HepG2 (cell line): ENCODE results near the gene FAM219A. TPM values are rescaled to one million over a fixed set of nuclear protein-coding genes. Genes with fewer than 3 reads are reported as not detected.

Experiments
- ATAC-seq: fragments of 200-7000 bp; cut with Tn5 transposase; 3 replicates; pipeline ENCODE4 v1.9.1; 2020; ENCODE audit warnings: mild to moderate bottlenecking, moderate library complexity
- BruUV-seq: library from RNA; stranded (reverse); fragments of 400-500 nt; replicated peaks from 2 replicates; lab custom pipeline; 2021; lab: Mats Ljungman, UMichigan
- CTCF ChIA-PET: fragments of 300-600 bp; formaldehyde crosslinking; extraction: SDS; loops from one replicate; lab custom pipeline; 2021; ENCODE audit warnings: low total read pairs, inconsistent platforms, low intra/inter-chr PET ratio; lab: Yijun Ruan, JAX
- POLR2A ChIA-PET: fragments of 350-600 bp; sonication (Branson Sonifier 250); formaldehyde crosslinking; loops from one replicate; lab custom pipeline; 2020; ENCODE audit warnings: antibody characterized with exemption, inconsistent platforms; lab: Yijun Ruan, JAX
- DNase-seq: peaks from one replicate; pipeline ENCODE4 v3.0.0-alpha.2; 2015; ENCODE audit warnings: low spot score
- FAIRE-seq: peaks from 3 replicates; lab custom pipeline; 2011; peaks lifted over from hg19 to GRCh38; lab: Jason Lieb, UNC
- H2AFZ ChIP-seq: one replicate; pipeline ENCODE4 v1.6.1; 2011; ENCODE audit warnings: low read length, inconsistent platforms
- H3K27ac ChIP-seq: fragments of 300-600 bp; 3 replicates; pipeline ENCODE4 v1.8.0; 2011; ENCODE audit warnings: mixed run types, mild to moderate bottlenecking, mixed read lengths, low read length, inconsistent platforms; ENCODE audit not compliant: insufficient read depth; ENCODE audit errors: extremely low read length
- H3K27me3 ChIP-seq, 2 experiments: fragments of 200-600 bp in 1 of 2; 2 replicates in 1 of 2; 3 replicates in 1 of 2; pipeline versions ENCODE4 v1.6.0 to v1.8.0; 2011; ENCODE audit warnings: low read length in 2 of 2, mild to moderate bottlenecking in 2 of 2, moderate library complexity in 2 of 2, inconsistent platforms in 1 of 2; ENCODE audit not compliant: insufficient read depth in 2 of 2, control insufficient read depth in 1 of 2
- H3K36me3 ChIP-seq, 2 experiments: fragments of 200-600 bp in 1 of 2; replicated peaks in 1 of 2; 2 replicates in 1 of 2; 3 replicates in 1 of 2; pipeline versions ENCODE4 v1.5.1 to v1.8.0; 2011; ENCODE audit warnings: low read length in 2 of 2, inconsistent platforms in 1 of 2; ENCODE audit not compliant: insufficient read depth in 2 of 2, control insufficient read depth in 1 of 2
- H3K4me1 ChIP-seq: 2 replicates; pipeline ENCODE4 v1.5.1; 2012; ENCODE audit warnings: low read length, inconsistent platforms; ENCODE audit not compliant: insufficient read depth
- H3K4me2 ChIP-seq: 2 replicates; pipeline ENCODE4 v1.6.0; 2011; ENCODE audit warnings: low read depth, low read length, inconsistent platforms
- H3K4me3 ChIP-seq, 3 experiments: fragments of 200-600 bp in 1 of 3; sonication (generic), shearing (Covaris generic) in 1 of 3; replicated peaks in 1 of 3; 2 replicates each; pipeline ENCODE4 v1.5.1; 2011 to 2016; ENCODE audit warnings: low read length in 3 of 3, inconsistent platforms in 2 of 3, low read depth in 2 of 3, mild to moderate bottlenecking in 2 of 3, control low read depth in 1 of 3, mixed read lengths in 1 of 3; ENCODE audit not compliant: insufficient read depth in 1 of 3
- H3K79me2 ChIP-seq: one replicate; pipeline ENCODE4 v1.6.1; 2011; ENCODE audit warnings: low read length, inconsistent platforms; ENCODE audit not compliant: insufficient read depth
- H3K9ac ChIP-seq: 2 replicates; pipeline ENCODE4 v1.6.0; 2011; ENCODE audit warnings: mild to moderate bottlenecking, low read depth, low read length, inconsistent platforms; ENCODE audit not compliant: insufficient read depth
- H3K9me3 ChIP-seq: 2 replicates; pipeline ENCODE4 v1.5.1; 2012; ENCODE audit warnings: mild to moderate bottlenecking, low read length
- H4K20me1 ChIP-seq: 2 replicates; pipeline ENCODE4 v1.6.0; 2011; ENCODE audit warnings: inconsistent platforms, mild to moderate bottlenecking, low read length, moderate library complexity; ENCODE audit not compliant: insufficient read depth
- AKAP8 ChIP-seq: sonication (generic); formaldehyde crosslinking; IDR thresholded peaks from 2 replicates; pipeline ENCODE4 v1.5.1; 2020; ENCODE audit warnings: mild to moderate bottlenecking, missing genetic modification reagents
- ARID5B ChIP-seq: IDR thresholded peaks from 2 replicates; pipeline ENCODE4 v1.4.0; 2020; ENCODE audit warnings: mild to moderate bottlenecking, missing genetic modification reagents
- HDAC1 ChIP-seq: sonication (generic); formaldehyde crosslinking; IDR thresholded peaks from 2 replicates; pipeline ENCODE4 v1.5.1; 2020; ENCODE audit warnings: mild to moderate bottlenecking, missing genetic modification reagents
- HMGXB3 ChIP-seq: sonication (generic); formaldehyde crosslinking; IDR thresholded peaks from 2 replicates; pipeline ENCODE4 v1.4.0; 2020; ENCODE audit warnings: missing genetic modification reagents, borderline replicate concordance
- MYC ChIP-seq: sonication (generic); formaldehyde crosslinking; IDR thresholded peaks from 2 replicates; pipeline ENCODE4 v1.9.0; 2021; ENCODE audit warnings: missing genetic modification reagents, borderline replicate concordance
- PRDM10 ChIP-seq: sonication (generic); formaldehyde crosslinking; IDR thresholded peaks from 2 replicates; pipeline ENCODE4 v1.4.0; 2020; ENCODE audit warnings: low read depth, missing genetic modification reagents
- SIX1 ChIP-seq: sonication (generic); formaldehyde crosslinking; IDR thresholded peaks from 2 replicates; pipeline ENCODE4 v1.4.0; 2020; ENCODE audit warnings: missing genetic modification reagents, borderline replicate concordance
- WGBS: methylation state at CpG from one replicate; pipeline ENCODE4 v1.1.6; 2017; ENCODE audit warnings: low lambda C conversion rate; 5-methylcytosine and 5-hydroxymethylcytosine counted together
- in situ Hi-C: cut with HindIII; loops from 2 replicates; pipeline ENCODE4 v1.10.0; 2017; ENCODE audit warnings: low pct_unique_long_range_greater_than_20kb; ENCODE audit not compliant: extremely low pct_ligation_motif_present
- intact Hi-C: fragments of 100-400 bp; cut with micrococcal nuclease; formaldehyde crosslinking; loops from one replicate; pipeline ENCODE4 v1.10.0; 2022; ENCODE audit not compliant: unreplicated experiment
- polyA plus RNA-seq, 8 experiments: library from polyadenylated mRNA; depleted of rRNA in 3 of 8; stranded (reverse) in 7 of 8; unstranded in 1 of 8; fragments of >200 nt; fragmentation: Illumina TruSeq in 4 of 8; extraction: Trizol in 4 of 8; gene quantifications; 2 replicates each; pipeline versions ENCODE4 v1.2.1 to v1.2.3, GENCODE V29; 2011 to 2016; ENCODE audit warnings: low read depth in 4 of 8, missing spikeins in 1 of 8, mixed read lengths in 1 of 8; ENCODE audit not compliant: insufficient read depth in 1 of 8
- total RNA-seq, 5 experiments: library from RNA; depleted of rRNA; stranded (reverse); fragments of >200 nt; fragmentation: Illumina TruSeq; extraction: Trizol; gene quantifications; 2 replicates each; pipeline ENCODE4 v1.2.3, GENCODE V29; 2016; ENCODE audit warnings: low read depth in 1 of 5

The FAM219A gene
- total and polyA plus RNA-seq, 2 of the 13 experiments (the other 11 are each of a cell fraction or from before 2014, with no cell fraction given) = 3.9 to 6.4 TPM

- H4K20me1 ChIP-seq = no peaks in the 10 kb centered on the region
- in situ Hi-C loops (no loop called here), intact Hi-C loops (no loop called here)
- DNase-seq (no peak), FAIRE-seq (no peak), ATAC-seq (peak; percentile 27; the same call in 1 of the 3 replicates)
- H3K36me3 ChIP-seq = no peaks in the 10 kb centered on the region
- H3K79me2 ChIP-seq = no peaks in the 10 kb centered on the region
- H3K9ac ChIP-seq = no peak overlapping the region
- H3K9me3 ChIP-seq = no peaks in the 10 kb centered on the region
- ChIA-PET POLR2A (interaction anchor here (1.8 to 2.0 kb wide), 3 partner anchors 15 to 28 kb away, joined by 9 to 12 read pairs (median 10); partner anchors contain the start of gene MYORG), CTCF (no interaction called here)
- 5% methylated on average over 3 of the region's 3 CpGs for WGBS
- no TSS peak for BruUV-seq
- 0 out of 2 replicates have a peak overlapping the region, but pooled peaks have one; percentile 8 for H3K4me2 ChIP-seq
- peak overlapping the region; percentile 39 for H3K27ac ChIP-seq
- H3K4me1 ChIP-seq = peaks cover 88% of the 10 kb centered on the region
- no peak overlapping the region for H3K4me3 ChIP-seq
- no peak overlapping the region for H2AFZ ChIP-seq
- no peaks in the 10 kb centered on the region for H3K27me3 ChIP-seq
- TF ChIP-seq SIX1 (CRISPR knock-in tag) (peak; percentile 86), AKAP8 (no peak), HMGXB3 (no peak), ARID5B (peak; percentile 41; the same call in 1 of the 2 replicates), MYC (CRISPR knock-in tag) (peak; percentile 37; the same call in 1 of the 2 replicates), PRDM10 (CRISPR knock-in tag) (peak; percentile 92), HDAC1 (no peak)
Measured at GRCh38 chr9:34349324-34349723, 109.0 kb downstream of the FAM219A start.
